ENCODE results near the gene CCDC106. TPM values are rescaled to one million over a fixed set of nuclear protein-coding genes. Genes with fewer than 3 reads are reported as not detected.

Gene CCDC106
- polyA plus RNA-seq, 4 donors, result 14.5 to 29.6 (median 19.3) TPM

- DNase-seq (ENCODE audit: low read depth in 4 of 4, low spot score in 3 of 4), result no peak
Observed at GRCh38 chr19:55666343-55667005, 18.5 kb downstream of the CCDC106 start.

GRCh38 chr19:55667006-55667381 lies 19.0 kb downstream of the CCDC106 start:
- no peak for DNase-seq (ENCODE audit: low read depth in 4 of 4, low spot score in 3 of 4)

GRCh38 chr19:55667511-55667910 lies 19.5 kb downstream of the CCDC106 start:
- DNase-seq (ENCODE audit: low read depth in 4 of 4, low spot score in 3 of 4), result no peak

- DNase-seq (ENCODE audit: low read depth in 4 of 4, low spot score in 3 of 4), result no peak
Observed at GRCh38 chr19:55667958-55668357, 19.9 kb downstream of the CCDC106 start.

- no peak for DNase-seq (ENCODE audit: low read depth in 4 of 4, low spot score in 3 of 4)
Observed at GRCh38 chr19:55668603-55669348, 20.8 kb downstream of the CCDC106 start.

GRCh38 chr19:55669418-55670279 lies 21.6 kb downstream of the CCDC106 start:
- no peak for DNase-seq (ENCODE audit: low read depth in 4 of 4, low spot score in 3 of 4)

GRCh38 chr19:55670280-55671053 lies 22.5 kb downstream of the CCDC106 start:
- no peak for DNase-seq (ENCODE audit: low read depth in 4 of 4, low spot score in 3 of 4)

GRCh38 chr19:55671054-55671378 lies 23.0 kb downstream of the CCDC106 start:
- DNase-seq (ENCODE audit: low read depth in 4 of 4, low spot score in 3 of 4), result no peak

GRCh38 chr19:55672418-55672817 lies 24.4 kb downstream of the CCDC106 start:
- DNase-seq (ENCODE audit: low read depth in 4 of 4, low spot score in 3 of 4), result no peak

- DNase-seq (ENCODE audit: low read depth in 4 of 4, low spot score in 3 of 4), result no peak
Observed at GRCh38 chr19:55673465-55673864, 25.5 kb downstream of the CCDC106 start.

GRCh38 chr19:55673889-55674288 lies 25.9 kb downstream of the CCDC106 start:
- no peak for DNase-seq (ENCODE audit: low read depth in 4 of 4, low spot score in 3 of 4)

GRCh38 chr19:55674459-55674840 lies 26.4 kb downstream of the CCDC106 start:
- no peak for DNase-seq (ENCODE audit: low read depth in 4 of 4, low spot score in 3 of 4)

GRCh38 chr19:55674841-55675660 lies 27.0 kb downstream of the CCDC106 start, which contains the start of gene EPN1:
Gene EPN1, plus strand, starts transcription at chr19:55675226. Its CDS starts 3,402 bp downstream, at chr19:55678628.
- peak; percentile 83 to 91 (median 85) for DNase-seq (ENCODE audit: low read depth in 4 of 4, low spot score in 3 of 4)

- no peak for DNase-seq (ENCODE audit: low read depth in 4 of 4, low spot score in 3 of 4)
Observed at GRCh38 chr19:55675661-55676354, 27.8 kb downstream of the CCDC106 start.

GRCh38 chr19:55676383-55676782 lies 28.4 kb downstream of the CCDC106 start:
- no peak for DNase-seq (ENCODE audit: low read depth in 4 of 4, low spot score in 3 of 4)

GRCh38 chr19:55676889-55677505 lies 29.0 kb downstream of the CCDC106 start:
- no peak for DNase-seq (ENCODE audit: low read depth in 4 of 4, low spot score in 3 of 4)

- DNase-seq (ENCODE audit: low read depth in 4 of 4, low spot score in 3 of 4), result no peak
Observed at GRCh38 chr19:55677572-55678028, 29.6 kb downstream of the CCDC106 start.

- no peak for DNase-seq (ENCODE audit: low read depth in 4 of 4, low spot score in 3 of 4)
Observed at GRCh38 chr19:55678121-55678671, 30.2 kb downstream of the CCDC106 start.

All from left renal pelvis (tissue), 4 donors.